ENCODE data around the gene COL8A1.

- no peak for TF ChIP-seq EZH2phosphoT487 (conservative IDR thresholded peaks at IDR 0.05; ENCODE audit: low read length)
- TF ChIP-seq, protein P1, sequence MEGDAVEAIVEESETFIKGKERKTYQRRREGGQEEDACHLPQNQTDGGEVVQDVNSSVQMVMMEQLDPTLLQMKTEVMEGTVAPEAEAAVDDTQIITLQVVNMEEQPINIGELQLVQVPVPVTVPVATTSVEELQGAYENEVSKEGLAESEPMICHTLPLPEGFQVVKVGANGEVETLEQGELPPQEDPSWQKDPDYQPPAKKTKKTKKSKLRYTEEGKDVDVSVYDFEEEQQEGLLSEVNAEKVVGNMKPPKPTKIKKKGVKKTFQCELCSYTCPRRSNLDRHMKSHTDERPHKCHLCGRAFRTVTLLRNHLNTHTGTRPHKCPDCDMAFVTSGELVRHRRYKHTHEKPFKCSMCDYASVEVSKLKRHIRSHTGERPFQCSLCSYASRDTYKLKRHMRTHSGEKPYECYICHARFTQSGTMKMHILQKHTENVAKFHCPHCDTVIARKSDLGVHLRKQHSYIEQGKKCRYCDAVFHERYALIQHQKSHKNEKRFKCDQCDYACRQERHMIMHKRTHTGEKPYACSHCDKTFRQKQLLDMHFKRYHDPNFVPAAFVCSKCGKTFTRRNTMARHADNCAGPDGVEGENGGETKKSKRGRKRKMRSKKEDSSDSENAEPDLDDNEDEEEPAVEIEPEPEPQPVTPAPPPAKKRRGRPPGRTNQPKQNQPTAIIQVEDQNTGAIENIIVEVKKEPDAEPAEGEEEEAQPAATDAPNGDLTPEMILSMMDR (IDR thresholded peaks at IDR 0.05; ENCODE audit: insufficient read depth, low read length, poor library complexity, severe bottlenecking) = no peak
Observed at GRCh38 chr3:99684644-99685043, 46.2 kb downstream of the COL8A1 start.

Data from SU-DHL-6 (cell line).